ENCODE data around the gene TRIO. TPM values are rescaled to one million over a fixed set of nuclear protein-coding genes. Genes with fewer than 3 reads are reported as not detected.

The TRIO gene
- total RNA-seq, 1 donor, result 211 TPM

DNA sequence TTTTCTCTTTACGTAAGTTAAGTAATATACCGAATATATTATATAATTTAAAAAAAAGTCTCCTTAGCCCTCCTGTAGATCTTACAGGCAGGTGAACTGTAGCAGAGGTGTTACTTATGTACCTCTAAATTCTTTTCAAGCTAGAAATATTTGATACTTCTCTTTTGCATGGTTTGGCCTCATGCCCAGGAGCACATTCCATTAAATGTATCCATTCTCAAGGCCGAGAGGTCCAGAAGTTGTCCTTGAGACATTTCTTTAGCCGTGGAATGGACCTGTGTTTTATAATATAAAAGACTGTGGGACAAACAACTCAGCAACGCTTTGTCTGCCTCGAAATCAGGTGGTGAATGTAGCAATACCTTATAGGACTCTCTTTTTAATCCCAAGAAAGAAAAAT, 184.5 kb downstream of the TRIO start:
- peak; percentile 22 for DNase-seq (ENCODE audit: low read depth)
- H3K4me3 ChIP-seq (ENCODE audit: low read depth, low read length), result no peak overlapping the region
- TF ChIP-seq, protein P1, sequence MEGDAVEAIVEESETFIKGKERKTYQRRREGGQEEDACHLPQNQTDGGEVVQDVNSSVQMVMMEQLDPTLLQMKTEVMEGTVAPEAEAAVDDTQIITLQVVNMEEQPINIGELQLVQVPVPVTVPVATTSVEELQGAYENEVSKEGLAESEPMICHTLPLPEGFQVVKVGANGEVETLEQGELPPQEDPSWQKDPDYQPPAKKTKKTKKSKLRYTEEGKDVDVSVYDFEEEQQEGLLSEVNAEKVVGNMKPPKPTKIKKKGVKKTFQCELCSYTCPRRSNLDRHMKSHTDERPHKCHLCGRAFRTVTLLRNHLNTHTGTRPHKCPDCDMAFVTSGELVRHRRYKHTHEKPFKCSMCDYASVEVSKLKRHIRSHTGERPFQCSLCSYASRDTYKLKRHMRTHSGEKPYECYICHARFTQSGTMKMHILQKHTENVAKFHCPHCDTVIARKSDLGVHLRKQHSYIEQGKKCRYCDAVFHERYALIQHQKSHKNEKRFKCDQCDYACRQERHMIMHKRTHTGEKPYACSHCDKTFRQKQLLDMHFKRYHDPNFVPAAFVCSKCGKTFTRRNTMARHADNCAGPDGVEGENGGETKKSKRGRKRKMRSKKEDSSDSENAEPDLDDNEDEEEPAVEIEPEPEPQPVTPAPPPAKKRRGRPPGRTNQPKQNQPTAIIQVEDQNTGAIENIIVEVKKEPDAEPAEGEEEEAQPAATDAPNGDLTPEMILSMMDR (IDR thresholded peaks at IDR 0.05; ENCODE audit: insufficient read depth, low read length), result no peak

- no peak for DNase-seq (ENCODE audit: low read depth)
- TF ChIP-seq, protein P1 (IDR thresholded peaks at IDR 0.05; ENCODE audit: insufficient read depth, low read length), result no peak
- H3K4me3 ChIP-seq (ENCODE audit: low read depth, low read length), result no peak overlapping the region
These were observed 185.0 kb downstream of the TRIO start for GRCh38 chr5:14328144-14328543.

GRCh38 chr5:14330291-14330690, 187.1 kb downstream of the TRIO start:
- DNase-seq (ENCODE audit: low read depth), result no peak
- TF ChIP-seq, protein P1 (IDR thresholded peaks at IDR 0.05; ENCODE audit: insufficient read depth, low read length), result no peak
- H3K4me3 ChIP-seq (ENCODE audit: low read depth, low read length), result no peak overlapping the region

DNA sequence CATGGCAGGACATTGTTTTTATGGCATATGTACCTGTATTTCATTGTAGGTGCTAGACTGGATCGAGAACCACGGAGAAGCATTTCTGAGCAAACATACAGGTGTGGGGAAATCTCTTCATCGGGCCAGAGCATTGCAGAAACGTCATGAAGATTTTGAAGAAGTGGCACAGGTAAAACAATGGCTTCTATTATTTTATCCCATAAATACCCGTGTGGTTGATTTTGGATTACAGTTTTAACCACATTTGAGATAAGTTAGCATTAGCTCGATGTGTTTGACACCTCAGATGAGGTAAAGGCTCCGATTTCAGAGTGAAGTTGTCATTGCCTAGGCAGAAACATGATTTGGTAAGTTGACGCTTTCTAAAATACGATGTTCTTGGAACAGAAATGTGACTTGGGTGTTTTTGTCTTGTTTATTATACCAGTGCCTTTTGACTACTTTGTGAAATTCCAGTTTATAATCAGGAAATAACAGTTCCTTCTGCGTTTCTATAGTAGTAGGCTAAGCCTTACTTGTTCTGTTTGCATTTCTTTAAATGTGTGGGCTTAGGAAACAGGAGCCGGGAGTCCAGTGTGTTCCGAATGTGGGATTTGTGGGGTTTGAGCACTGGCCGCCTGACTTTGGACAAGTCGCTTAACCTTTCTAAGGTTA, 187.7 kb downstream of the TRIO start:
- DNase-seq (ENCODE audit: low read depth), result no peak
- TF ChIP-seq, protein P1 (IDR thresholded peaks at IDR 0.05; ENCODE audit: insufficient read depth, low read length), result no peak
- no peak overlapping the region for H3K4me3 ChIP-seq (ENCODE audit: low read depth, low read length)

- no peak overlapping the region for H3K4me3 ChIP-seq (ENCODE audit: low read depth, low read length)
- TF ChIP-seq, protein P1 (IDR thresholded peaks at IDR 0.05; ENCODE audit: insufficient read depth, low read length), result no peak
- no peak for DNase-seq (ENCODE audit: low read depth)
These were observed 188.2 kb downstream of the TRIO start for GRCh38 chr5:14331386-14331781.

- TF ChIP-seq, protein P1 (IDR thresholded peaks at IDR 0.05; ENCODE audit: insufficient read depth, low read length), result no peak
- no peak overlapping the region for H3K4me3 ChIP-seq (ENCODE audit: low read depth, low read length)
- DNase-seq (ENCODE audit: low read depth), result no peak
These were observed 189.0 kb downstream of the TRIO start for GRCh38 chr5:14332038-14332631.
